Activated CD4-positive, alpha-beta T cell treated with anti-CD3 and anti-CD28 coated beads, Interleukin-2, amount 10 ng/mL, durations not matched to agents 7 days and 5 days (primary cell): Measurements from ENCODE around the gene XAGE5. TPM values are rescaled to one million over a fixed set of nuclear protein-coding genes. Genes with fewer than 3 reads are reported as not detected.
"Not testable (repeated sequence)": the region's sequence is repeated elsewhere in the genome, so short reads cannot be mapped to it uniquely, and the experiment has no call there.

Experiments
- CTCF ChIA-PET: fragments of 350-600 bp; sonication (Branson Sonifier 250); formaldehyde crosslinking; loops from one replicate; lab custom pipeline; 2021; ENCODE audit warnings: antibody characterized with exemption; lab: Charles Lee
- POLR2A ChIA-PET: fragments of 350-600 bp; sonication (Branson Sonifier 250); formaldehyde crosslinking; loops from one replicate; lab custom pipeline; 2021; ENCODE audit warnings: antibody characterized with exemption; lab: Charles Lee
- DNase-seq: peaks from one replicate; pipeline ENCODE4 v3.0.0-alpha.2; 2020
- H3K27ac Mint-ChIP-seq: one replicate; pipeline ENCODE4 v1.8.0; 2021; ENCODE audit warnings: mild to moderate bottlenecking, moderate library complexity, mixed read lengths
- H3K27me3 Mint-ChIP-seq: one replicate; pipeline ENCODE4 v1.8.0; 2021; ENCODE audit warnings: mixed read lengths
- H3K36me3 Mint-ChIP-seq: one replicate; pipeline ENCODE4 v1.8.0; 2021; ENCODE audit warnings: low read depth, mixed read lengths
- H3K4me1 Mint-ChIP-seq: one replicate; pipeline ENCODE4 v1.8.0; 2021; ENCODE audit warnings: mixed read lengths
- H3K4me3 Mint-ChIP-seq: one replicate; pipeline ENCODE4 v1.8.0; 2021; ENCODE audit warnings: mild to moderate bottlenecking, moderate library complexity, mixed read lengths
- H3K9me3 Mint-ChIP-seq: one replicate; pipeline ENCODE4 v1.8.0; 2021; ENCODE audit warnings: mixed read lengths
- total RNA-seq, 2 experiments: library from RNA; stranded (reverse); gene quantifications; one replicate each; pipeline ENCODE4 v1.2.3, GENCODE V29; 2021

Gene XAGE5
- not detected for total RNA-seq

GRCh38 chrX:52811065-52811625, at the start of gene XAGE5:
XAGE5 (plus strand) TSS chrX:52811287; CDS start chrX:52812567, 1,280 bp downstream.
- Mint-ChIP-seq H3K4me3 (no peak within 1 kb of the TSS), H3K27ac (no peak within 1 kb of the TSS), H3K4me1 (no peaks in the 10 kb centered on the region), H3K36me3 (no peaks in the 10 kb centered on the region), H3K9me3 (no peaks in the 10 kb centered on the region), H3K27me3 (no peaks in the 10 kb centered on the region)
- ChIA-PET POLR2A (no interaction called here), CTCF (no interaction called here)
- DNase-seq = no peak

- H3K36me3 Mint-ChIP-seq, H3K27ac Mint-ChIP-seq, CTCF ChIA-PET, POLR2A ChIA-PET, DNase-seq, H3K4me1 Mint-ChIP-seq, H3K4me3 Mint-ChIP-seq, H3K9me3 Mint-ChIP-seq, H3K27me3 Mint-ChIP-seq: not testable (repeated sequence)
Observed at GRCh38 chrX:52765983-52766382, 45.1 kb upstream of the XAGE5 start.

- H3K27ac Mint-ChIP-seq, H3K27me3 Mint-ChIP-seq, POLR2A ChIA-PET, H3K4me1 Mint-ChIP-seq, H3K9me3 Mint-ChIP-seq, H3K36me3 Mint-ChIP-seq, CTCF ChIA-PET, DNase-seq, H3K4me3 Mint-ChIP-seq: not testable (repeated sequence)
Observed at GRCh38 chrX:52773504-52773903, 37.6 kb upstream of the XAGE5 start.

- H3K4me1 Mint-ChIP-seq, H3K36me3 Mint-ChIP-seq, CTCF ChIA-PET, H3K9me3 Mint-ChIP-seq, POLR2A ChIA-PET, H3K4me3 Mint-ChIP-seq, H3K27ac Mint-ChIP-seq, H3K27me3 Mint-ChIP-seq, DNase-seq: not testable (repeated sequence)
Observed at GRCh38 chrX:52797327-52797726, 13.8 kb upstream of the XAGE5 start, which contains the start of gene SPANXN5. SPANXN5 (minus strand) TSS chrX:52797427; CDS start chrX:52797348, 79 bp downstream.

- DNase-seq, H3K9me3 Mint-ChIP-seq, H3K27ac Mint-ChIP-seq, H3K27me3 Mint-ChIP-seq, CTCF ChIA-PET, H3K36me3 Mint-ChIP-seq, H3K4me1 Mint-ChIP-seq, H3K4me3 Mint-ChIP-seq, POLR2A ChIA-PET: not testable (repeated sequence)
Observed at GRCh38 chrX:52804876-52805275, 6.2 kb upstream of the XAGE5 start.

GRCh38 chrX:52819788-52820187, 8.7 kb downstream of the XAGE5 start:
- H3K9me3 Mint-ChIP-seq = no peaks in the 10 kb centered on the region
- H3K27ac Mint-ChIP-seq = no peak overlapping the region
- H3K36me3 Mint-ChIP-seq = no peaks in the 10 kb centered on the region
- H3K4me1 Mint-ChIP-seq = no peaks in the 10 kb centered on the region
- ChIA-PET POLR2A (no interaction called here), CTCF (no interaction called here)
- peaks cover 2% of the 10 kb centered on the region for H3K27me3 Mint-ChIP-seq
- H3K4me3 Mint-ChIP-seq = no peak overlapping the region
- no peak for DNase-seq

GRCh38 chrX:52821079-52821760, 10.1 kb downstream of the XAGE5 start:
- CTCF ChIA-PET = no interaction called here
- Mint-ChIP-seq H3K27ac (no peak overlapping the region), H3K36me3 (no peaks in the 10 kb centered on the region), H3K4me3 (no peak overlapping the region), H3K9me3 (no peaks in the 10 kb centered on the region), H3K4me1 (no peaks in the 10 kb centered on the region), H3K27me3 (peaks cover 2% of the 10 kb centered on the region)
- DNase-seq = no peak
- POLR2A ChIA-PET = no interaction called here

- Mint-ChIP-seq H3K36me3 (no peaks in the 10 kb centered on the region), H3K4me1 (no peaks in the 10 kb centered on the region), H3K27ac (no peak overlapping the region), H3K4me3 (no peak overlapping the region), H3K27me3 (peaks cover 2% of the 10 kb centered on the region), H3K9me3 (no peaks in the 10 kb centered on the region)
- ChIA-PET POLR2A (no interaction called here), CTCF (no interaction called here)
- no peak for DNase-seq
Observed at GRCh38 chrX:52824608-52825007, 13.5 kb downstream of the XAGE5 start.

- H3K4me1 Mint-ChIP-seq = no peaks in the 10 kb centered on the region
- H3K27me3 Mint-ChIP-seq = no peaks in the 10 kb centered on the region
- H3K36me3 Mint-ChIP-seq = no peaks in the 10 kb centered on the region
- no peak for DNase-seq
- H3K9me3 Mint-ChIP-seq = no peaks in the 10 kb centered on the region
- CTCF ChIA-PET = no interaction called here
- no peak overlapping the region for H3K27ac Mint-ChIP-seq
- H3K4me3 Mint-ChIP-seq = no peak overlapping the region
- POLR2A ChIA-PET = no interaction called here
Observed at GRCh38 chrX:52830551-52830950, 19.5 kb downstream of the XAGE5 start.

- Mint-ChIP-seq H3K4me3 (no peak overlapping the region), H3K36me3 (no peaks in the 10 kb centered on the region), H3K9me3 (no peaks in the 10 kb centered on the region), H3K27me3 (peaks cover 2% of the 10 kb centered on the region), H3K27ac (no peak overlapping the region), H3K4me1 (no peaks in the 10 kb centered on the region)
- CTCF ChIA-PET = no interaction called here
- no peak for DNase-seq
- POLR2A ChIA-PET = no interaction called here
Observed at GRCh38 chrX:52839137-52839536, 28.1 kb downstream of the XAGE5 start.

- H3K9me3 Mint-ChIP-seq, H3K36me3 Mint-ChIP-seq, H3K4me1 Mint-ChIP-seq, CTCF ChIA-PET, DNase-seq, H3K4me3 Mint-ChIP-seq, POLR2A ChIA-PET, H3K27ac Mint-ChIP-seq: not testable (repeated sequence)
- H3K27me3 Mint-ChIP-seq = peaks cover 17% of the 10 kb centered on the region
Observed at GRCh38 chrX:52843619-52844018, 32.5 kb downstream of the XAGE5 start.

GRCh38 chrX:52852110-52852860, 41.2 kb downstream of the XAGE5 start:
- H3K4me1 Mint-ChIP-seq = no peaks in the 10 kb centered on the region
- CTCF ChIA-PET = no interaction called here
- H3K36me3 Mint-ChIP-seq = no peaks in the 10 kb centered on the region
- no peaks in the 10 kb centered on the region for H3K9me3 Mint-ChIP-seq
- DNase-seq = no peak
- no peak overlapping the region for H3K27ac Mint-ChIP-seq
- peaks cover 10% of the 10 kb centered on the region for H3K27me3 Mint-ChIP-seq
- POLR2A ChIA-PET = no interaction called here
- H3K4me3 Mint-ChIP-seq = no peak overlapping the region

GRCh38 chrX:52856991-52857525, 46.0 kb downstream of the XAGE5 start:
- H3K27ac Mint-ChIP-seq, DNase-seq, H3K36me3 Mint-ChIP-seq, H3K27me3 Mint-ChIP-seq, H3K4me3 Mint-ChIP-seq, H3K4me1 Mint-ChIP-seq, H3K9me3 Mint-ChIP-seq, POLR2A ChIA-PET: not testable (repeated sequence)
- CTCF ChIA-PET = interaction anchor here (1.0 kb wide), 1 partner anchor 28 kb away, joined by 3 read pairs; no protein-coding TSS in a partner anchor
